HEK293 (cell line): ENCODE data around the gene GRIK4.
A peak's percentile ranks its signal among the peaks of the same experiment; 100 is the strongest.

Experiments used
- CTCF ChIA-PET: fragments of 350-600 bp; formaldehyde crosslinking; extraction: SDS; loops from one replicate; lab custom pipeline; 2021; ENCODE audit warnings: antibody characterized with exemption; lab: Yijun Ruan, JAX
- POLR2A ChIA-PET: fragments of 300-600 bp; formaldehyde crosslinking; extraction: SDS; loops from one replicate; lab custom pipeline; 2020; ENCODE audit warnings: antibody characterized with exemption, inconsistent platforms; lab: Yijun Ruan, JAX
- H3K27ac ChIP-seq: fragments of 200-500 bp; sonication (Bioruptor generic); 2 replicates; pipeline ENCODE4 v1.5.1; 2014; ENCODE audit warnings: low read depth, low read length, control low read depth, inconsistent platforms; ENCODE audit errors: extremely low read depth
- H3K36me3 ChIP-seq, 2 experiments: fragments of 200-500 bp in 1 of 2; sonication (Bioruptor generic) in 1 of 2; 1 replicate in 1 of 2; 2 replicates in 1 of 2; pipeline ENCODE4 v1.5.1; 2014 to 2017; ENCODE audit warnings: inconsistent platforms in 2 of 2, low read length in 2 of 2; ENCODE audit not compliant: control insufficient read depth in 2 of 2, insufficient read depth in 1 of 2
- H3K4me1 ChIP-seq: fragments of 200-500 bp; sonication (Bioruptor generic); 2 replicates; pipeline ENCODE4 v1.5.1; 2014; ENCODE audit warnings: mild to moderate bottlenecking, low read length, inconsistent platforms; ENCODE audit not compliant: control insufficient read depth, insufficient read depth
- H3K4me3 ChIP-seq: 2 replicates; pipeline ENCODE4 v1.5.1; 2011; ENCODE audit warnings: low read depth, mild to moderate bottlenecking, control low read depth, low read length, moderate library complexity
- H3K9me3 ChIP-seq: fragments of 200-500 bp; sonication (Bioruptor generic); 2 replicates; pipeline ENCODE4 v1.5.1; 2014; ENCODE audit warnings: low read depth, low read length, inconsistent platforms; ENCODE audit not compliant: control insufficient read depth, insufficient read depth
- GLI4 ChIP-seq: fragments of 450-650 bp; formaldehyde crosslinking; IDR thresholded peaks from 2 replicates; pipeline ENCODE4 v1.5.1; 2016; ENCODE audit warnings: missing biosample characterization, missing genetic modification characterization
- GLIS1 ChIP-seq: fragments of 450-650 bp; formaldehyde crosslinking; IDR thresholded peaks from 2 replicates; pipeline ENCODE4 v1.5.1; 2016; ENCODE audit warnings: missing biosample characterization, missing genetic modification characterization
- IKZF3 ChIP-seq: fragments of 450-650 bp; IDR thresholded peaks from 2 replicates; pipeline ENCODE4 v1.5.0; 2018; ENCODE audit warnings: missing biosample characterization, mild to moderate bottlenecking, missing genetic modification characterization, moderate library complexity
- KLF16 ChIP-seq: fragments of 450-650 bp; formaldehyde crosslinking; IDR thresholded peaks from 2 replicates; pipeline ENCODE4 v1.5.1; 2017; ENCODE audit warnings: missing biosample characterization, missing genetic modification characterization
- OSR2 ChIP-seq: fragments of 450-650 bp; formaldehyde crosslinking; IDR thresholded peaks from 2 replicates; pipeline ENCODE4 v1.5.1; 2016; ENCODE audit warnings: missing biosample characterization, missing genetic modification characterization
- PRDM10 ChIP-seq: fragments of 450-650 bp; formaldehyde crosslinking; IDR thresholded peaks from 2 replicates; pipeline ENCODE4 v1.5.1; 2016; ENCODE audit warnings: missing biosample characterization, missing genetic modification characterization
- RBAK ChIP-seq: fragments of 450-650 bp; formaldehyde crosslinking; IDR thresholded peaks from 2 replicates; pipeline ENCODE4 v1.5.1; 2016; ENCODE audit warnings: missing biosample characterization, missing genetic modification characterization
- SCRT2 ChIP-seq: fragments of 450-650 bp; formaldehyde crosslinking; IDR thresholded peaks from 2 replicates; pipeline ENCODE4 v1.5.1; 2016; ENCODE audit warnings: missing biosample characterization, missing genetic modification characterization
- SP3 ChIP-seq: fragments of 450-650 bp; formaldehyde crosslinking; IDR thresholded peaks from 2 replicates; pipeline ENCODE4 v1.5.1; 2016; ENCODE audit warnings: missing biosample characterization, missing genetic modification characterization
- YY1 ChIP-seq: fragments of 450-650 bp; formaldehyde crosslinking; IDR thresholded peaks from 2 replicates; pipeline ENCODE4 v1.5.1; 2018; ENCODE audit warnings: missing biosample characterization, missing genetic modification characterization
- ZBTB48 ChIP-seq: fragments of 450-650 bp; formaldehyde crosslinking; IDR thresholded peaks from 2 replicates; pipeline ENCODE4 v1.5.1; 2016; ENCODE audit warnings: missing biosample characterization, missing genetic modification characterization
- ZNF140 ChIP-seq: fragments of 450-650 bp; formaldehyde crosslinking; IDR thresholded peaks from 2 replicates; pipeline ENCODE4 v1.5.1; 2016; ENCODE audit warnings: missing biosample characterization, missing genetic modification characterization
- ZNF23 ChIP-seq: fragments of 450-650 bp; formaldehyde crosslinking; IDR thresholded peaks from 2 replicates; pipeline ENCODE4 v1.5.1; 2016; ENCODE audit warnings: missing biosample characterization, missing genetic modification characterization, borderline replicate concordance
- ZNF24 ChIP-seq: fragments of 450-650 bp; formaldehyde crosslinking; IDR thresholded peaks from 2 replicates; pipeline ENCODE4 v1.5.1; 2016; ENCODE audit warnings: missing biosample characterization, missing genetic modification characterization
- ZNF26 ChIP-seq: fragments of 450-650 bp; formaldehyde crosslinking; IDR thresholded peaks from 2 replicates; pipeline ENCODE4 v1.5.1; 2016; ENCODE audit warnings: missing biosample characterization, missing genetic modification characterization
- ZNF302 ChIP-seq: fragments of 450-650 bp; formaldehyde crosslinking; IDR thresholded peaks from 2 replicates; pipeline ENCODE4 v1.5.1; 2016; ENCODE audit warnings: missing biosample characterization, missing genetic modification characterization, low read depth
- ZNF48 ChIP-seq: fragments of 450-650 bp; formaldehyde crosslinking; IDR thresholded peaks from 2 replicates; pipeline ENCODE4 v1.5.1; 2016; ENCODE audit warnings: missing biosample characterization, missing genetic modification characterization
- ZNF558 ChIP-seq: fragments of 450-650 bp; formaldehyde crosslinking; IDR thresholded peaks from 2 replicates; pipeline ENCODE4 v1.5.1; 2016; ENCODE audit warnings: missing biosample characterization, missing genetic modification characterization
- ZNF596 ChIP-seq: fragments of 450-650 bp; IDR thresholded peaks from 2 replicates; pipeline ENCODE4 v1.5.0; 2018; ENCODE audit warnings: missing biosample characterization, mild to moderate bottlenecking, missing genetic modification characterization, moderate library complexity
- ZNF623 ChIP-seq: fragments of 450-650 bp; formaldehyde crosslinking; IDR thresholded peaks from 2 replicates; pipeline ENCODE4 v1.5.1; 2016; ENCODE audit warnings: missing biosample characterization, missing genetic modification characterization
- ZNF645 ChIP-seq: fragments of 450-650 bp; formaldehyde crosslinking; IDR thresholded peaks from 2 replicates; pipeline ENCODE4; 2016; ENCODE audit warnings: missing biosample characterization, missing genetic modification characterization
- ZNF664 ChIP-seq: fragments of 450-650 bp; formaldehyde crosslinking; IDR thresholded peaks from 2 replicates; pipeline ENCODE4 v1.5.1; 2016; ENCODE audit warnings: missing biosample characterization, missing genetic modification characterization
- ZXDB ChIP-seq: fragments of 450-650 bp; formaldehyde crosslinking; IDR thresholded peaks from 2 replicates; pipeline ENCODE4 v1.5.1; 2016; ENCODE audit warnings: missing biosample characterization, missing genetic modification characterization

The GRIK4 gene

GRCh38 chr11:120690406-120690805, 178.9 kb downstream of the GRIK4 start:
- TF ChIP-seq ZNF24, result no peak
- TF ChIP-seq SCRT2 (tag by site-specific recombination), result no peak
- no peak for TF ChIP-seq ZNF23 (tag by site-specific recombination)
- TF ChIP-seq ZNF140, result no peak
- no peak for TF ChIP-seq PRDM10 (tag by site-specific recombination)
- no peak for TF ChIP-seq IKZF3 (tag by site-specific recombination)
- TF ChIP-seq ZXDB (tag by site-specific recombination), result no peak
- no peaks in the 10 kb centered on the region for H3K9me3 ChIP-seq
- H3K36me3 ChIP-seq, result no peaks in the 10 kb centered on the region
- no peak overlapping the region for H3K4me3 ChIP-seq
- H3K27ac ChIP-seq, result no peak overlapping the region
- ChIA-PET CTCF (no interaction called here), POLR2A (no interaction called here)
- H3K4me1 ChIP-seq, result no peaks in the 10 kb centered on the region

- TF ChIP-seq ZNF645 (tag by site-specific recombination) (no peak), ZNF26 (tag by site-specific recombination) (no peak), YY1 (tag by site-specific recombination) (no peak), GLIS1 (tag by site-specific recombination) (peak; percentile 27; the same call in 1 of the 2 replicates)
- TF ChIP-seq, all 188 proteins: peak for 1
- POLR2A ChIA-PET, result no interaction called here
- CTCF ChIA-PET, result interaction anchor here (1.0 to 5.7 kb wide), 3 partner anchors 10 to 117 kb away, joined by 3 to 59 read pairs (median 3); no protein-coding TSS in a partner anchor
Observed at GRCh38 chr11:120694726-120695125, 183.2 kb downstream of the GRIK4 start.

GRCh38 chr11:120695426-120695825, 183.9 kb downstream of the GRIK4 start:
- H3K4me1 ChIP-seq, result no peaks in the 10 kb centered on the region
- H3K27ac ChIP-seq, result no peak overlapping the region
- CTCF ChIA-PET, result interaction anchor here (1.0 to 5.7 kb wide), 3 partner anchors 11 to 234 kb away, joined by 3 to 59 read pairs (median 3); no protein-coding TSS in a partner anchor
- TF ChIP-seq PRDM10 (tag by site-specific recombination) (no peak), ZNF302 (tag by site-specific recombination) (no peak), SP3 (tag by site-specific recombination) (no peak), ZBTB48 (tag by site-specific recombination) (no peak), RBAK (tag by site-specific recombination) (no peak), ZNF664 (tag by site-specific recombination) (no peak), ZNF596 (tag by site-specific recombination) (no peak), ZNF623 (tag by site-specific recombination) (no peak), ZNF558 (tag by site-specific recombination) (no peak), KLF16 (tag by site-specific recombination) (no peak), OSR2 (no peak), GLI4 (tag by site-specific recombination) (no peak), ZNF48 (tag by site-specific recombination) (no peak)

More at GRCh38 chr11:120694726-120695125, 183.2 kb downstream of the GRIK4 start:
- Histone ChIP-seq H3K9me3 (no peaks in the 10 kb centered on the region), H3K36me3 (no peaks in the 10 kb centered on the region), H3K4me3 (no peak overlapping the region), H3K4me1 (no peaks in the 10 kb centered on the region), H3K27ac (no peak overlapping the region)

More at GRCh38 chr11:120695426-120695825, 183.9 kb downstream of the GRIK4 start:
- POLR2A ChIA-PET, result no interaction called here
- Histone ChIP-seq H3K9me3 (no peaks in the 10 kb centered on the region), H3K4me3 (no peak overlapping the region), H3K36me3 (no peaks in the 10 kb centered on the region)
